Measurements from ENCODE around the gene LPCAT2. TPM values are rescaled to one million over a fixed set of nuclear protein-coding genes. Genes with fewer than 3 reads are reported as not detected.

Gene LPCAT2
- total and polyA plus RNA-seq, 2 donors (not counting 3 experiments of a cell fraction or from before 2014, with no cell fraction given) = 64.5 to 72.9 TPM

DNA sequence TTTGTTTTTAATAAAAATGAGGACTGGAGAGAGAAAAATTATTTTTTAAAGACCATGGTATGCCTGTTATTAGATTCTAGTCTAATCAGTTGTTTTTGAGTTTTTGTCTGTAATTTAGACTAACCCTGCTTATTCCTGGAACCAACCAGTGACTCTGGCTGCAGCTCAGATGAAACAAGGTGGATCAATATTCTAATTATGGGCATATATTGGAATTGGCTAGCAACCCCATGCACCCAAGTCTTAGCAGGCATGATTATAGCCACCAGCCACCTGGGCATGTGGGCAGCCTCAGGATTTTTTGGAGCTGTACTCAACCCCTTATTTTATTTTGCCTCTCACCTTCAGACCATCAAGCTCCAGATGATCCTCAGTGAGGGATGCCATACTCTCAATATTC, 125.3 kb downstream of the LPCAT2 start:
- Histone ChIP-seq H3K4me3 (replicated peaks in 1 of 3; ENCODE audit: insufficient read depth in 1 of 3, low read depth in 1 of 3, low read length in 3 of 3) (no peak overlapping the region), H3K9me1 (replicated peaks; ENCODE audit: control insufficient read depth, extremely low read depth, insufficient read depth, low read length) (no peaks in the 10 kb centered on the region), H3K9ac (replicated peaks; ENCODE audit: extremely low read depth, insufficient read depth, low read length) (no peak overlapping the region), H3K27me3 (ENCODE audit: control insufficient read depth in 2 of 2, insufficient read depth in 2 of 2, low read length in 2 of 2) (peaks cover 12 to 23% of the 10 kb centered on the region in 2 experiments), H3K4me2 (ENCODE audit: insufficient read depth, low read length) (no peak overlapping the region), H3K4me1 (ENCODE audit: control insufficient read depth, extremely low read depth, insufficient read depth, low read length) (no peaks in the 10 kb centered on the region), H3K36me3 (ENCODE audit: control insufficient read depth in 2 of 2, extremely low read depth in 1 of 2, insufficient read depth in 2 of 2, low read length in 2 of 2) (no peaks in the 10 kb centered on the region), H4K20me1 (replicated peaks; ENCODE audit: control insufficient read depth, extremely low read depth, insufficient read depth, low read length) (no peaks in the 10 kb centered on the region), H3K9me3 (replicated peaks; ENCODE audit: control insufficient read depth, insufficient read depth, low read length) (no peaks in the 10 kb centered on the region), H3K27ac (ENCODE audit: insufficient read depth, low read depth, low read length) (no peak overlapping the region), H2AFZ (ENCODE audit: low read depth, low read length) (no peak overlapping the region), H3K79me2 (ENCODE audit: control insufficient read depth, insufficient read depth, low read length) (no peaks in the 10 kb centered on the region)
- dilution Hi-C loops (cut with MboI; ENCODE audit: extremely low pct_ligation_motif_present, low sequenced_read_pairs) = no loop called here
- BruUV-seq (replicated peaks) = no TSS peak
- ChIA-PET POLR2A (no interaction called here), CTCF (interaction anchor here (2.5 kb wide), 1 partner anchor 169 kb away, joined by 6 read pairs; no protein-coding TSS in a partner anchor)
- DNase-seq (ENCODE audit: low read depth, low spot score) = no peak
- intact Hi-C loops (cut with micrococcal nuclease) = no loop called here
- TF ChIP-seq MYC (IDR thresholded peaks at IDR 0.05; ENCODE audit: low read depth, low read length) (no peak), POLR2A (IDR thresholded peaks at IDR 0.05; ENCODE audit: low read depth, low read length) (no peak), GATA2 (IDR thresholded peaks at IDR 0.05; ENCODE audit: insufficient read depth, insufficient read length, low read depth, low read length) (no peak), JUN (IDR thresholded peaks at IDR 0.05; ENCODE audit: borderline replicate concordance, insufficient read depth, insufficient read length, low read depth) (no peak)
- TF ChIP-seq, protein P1, sequence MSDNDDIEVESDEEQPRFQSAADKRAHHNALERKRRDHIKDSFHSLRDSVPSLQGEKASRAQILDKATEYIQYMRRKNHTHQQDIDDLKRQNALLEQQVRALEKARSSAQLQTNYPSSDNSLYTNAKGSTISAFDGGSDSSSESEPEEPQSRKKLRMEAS (IDR thresholded peaks at IDR 0.05; ENCODE audit: insufficient read depth, insufficient read length) = no peak
- FAIRE-seq = no peak

Other genes starting within 250 kb of the LPCAT2 start
- not detected in 2 replicates for gene IRX6, start 184.9 kb upstream of the LPCAT2 start, total RNA-seq
- not detected in 2 replicates for gene IRX6, start 184.9 kb upstream of the LPCAT2 start, polyA plus RNA-seq
- gene MMP2, start 29.9 kb upstream of the LPCAT2 start, total RNA-seq = 768 and 771 TPM in 2 replicates
- gene MMP2, start 29.9 kb upstream of the LPCAT2 start, polyA plus RNA-seq = 1,508 and 1,752 TPM in 2 replicates
- 3.2 and 3.5 TPM in 2 replicates for gene CAPNS2, start 57.6 kb downstream of the LPCAT2 start, total RNA-seq
- 1.4 TPM in 2 replicates for gene CAPNS2, start 57.6 kb downstream of the LPCAT2 start, polyA plus RNA-seq
- gene SLC6A2, start 146.9 kb downstream of the LPCAT2 start, total RNA-seq = not detected in 2 replicates
- gene SLC6A2, start 146.9 kb downstream of the LPCAT2 start, polyA plus RNA-seq = not detected in 2 replicates